Spleen (tissue), 11 donors: Measurements from ENCODE around the gene RNF225. TPM values are rescaled to one million over a fixed set of nuclear protein-coding genes. Genes with fewer than 3 reads are reported as not detected.

Experiments used
- DNase-seq: peaks from one replicate; pipeline ENCODE4 v3.0.0-alpha.2; 2020
- H3K27ac ChIP-seq, 8 donors: fragments of 200-600 bp; sonication (generic) in 7 of 8; 1 replicate in 4 of 8; 2 replicates in 4 of 8; pipeline versions ENCODE4 v1.5.0 to v1.8.0; 2016 to 2021; ENCODE audit warnings: inconsistent platforms in 4 of 8, mild to moderate bottlenecking in 4 of 8, moderate library complexity in 1 of 8
- H3K27me3 ChIP-seq, 7 donors: fragments of 200-600 bp; sonication (generic) in 6 of 7; replicated peaks in 1 of 7; 1 replicate in 4 of 7; 2 replicates in 3 of 7; pipeline versions ENCODE4 v1.5.0 to v1.8.0; 2016 to 2021; ENCODE audit warnings: inconsistent platforms in 3 of 7, mild to moderate bottlenecking in 1 of 7
- H3K36me3 ChIP-seq, 6 donors: fragments of 200-600 bp; sonication (generic) in 5 of 6; 1 replicate in 4 of 6; 2 replicates in 2 of 6; pipeline versions ENCODE4 v1.5.0 to v1.8.0; 2016 to 2021; ENCODE audit warnings: inconsistent platforms in 2 of 6
- H3K4me1 ChIP-seq, 6 donors: fragments of 200-600 bp; sonication (generic) in 5 of 6; 1 replicate in 3 of 6; 2 replicates in 3 of 6; pipeline versions ENCODE4 v1.5.0 to v1.8.0; 2016 to 2021; ENCODE audit warnings: inconsistent platforms in 3 of 6
- H3K4me3 ChIP-seq, 8 donors: fragments of 200-600 bp; sonication (generic) in 7 of 8; 1 replicate in 4 of 8; 2 replicates in 4 of 8; pipeline versions ENCODE4 v1.5.0 to v1.8.0; 2016 to 2021; ENCODE audit warnings: inconsistent platforms in 4 of 8, mild to moderate bottlenecking in 4 of 8, moderate library complexity in 2 of 8
- H3K9me3 ChIP-seq, 8 donors: fragments of 200-600 bp; sonication (generic) in 7 of 8; 1 replicate in 4 of 8; 2 replicates in 4 of 8; pipeline versions ENCODE4 v1.5.0 to v1.8.0; 2016 to 2021; ENCODE audit warnings: inconsistent platforms in 4 of 8
- CTCF ChIP-seq, 11 experiments: fragments of 200-600 bp in 7 of 11; fragments of 450-650 bp in 4 of 11; sonication (generic) in 4 of 11; IDR thresholded peaks in 8 of 11; conservative IDR thresholded peaks in 3 of 11; 1 replicate in 7 of 11; 2 replicates in 4 of 11; pipeline versions ENCODE4 v1.4.0 to v1.8.0; 2016 to 2021; ENCODE audit warnings: antibody characterized with exemption in 11 of 11, inconsistent platforms in 4 of 11, mild to moderate bottlenecking in 1 of 11
- POLR2A ChIP-seq, 3 donors: fragments of 450-650 bp; IDR thresholded peaks; one replicate each; pipeline ENCODE4 v1.5.1; 2017; ENCODE audit warnings: antibody characterized with exemption in 3 of 3, mild to moderate bottlenecking in 1 of 3
- POLR2AphosphoS5 ChIP-seq, 3 donors: sonication (generic); formaldehyde crosslinking; IDR thresholded peaks; one replicate each; pipeline ENCODE4 v1.5.1; 2017; ENCODE audit warnings: antibody characterized with exemption in 3 of 3
- WGBS, 5 donors: extraction: QIAGEN DNeasy Blood & Tissue Kit in 3 of 5; methylation state at CpG; one replicate each; pipeline versions ENCODE4 v1.1.5 to v1.1.7; 2013 to 2018; 5-methylcytosine and 5-hydroxymethylcytosine counted together
- intact Hi-C: fragments of 100-400 bp; cut with DNase I; formaldehyde crosslinking; loops from one replicate; pipeline ENCODE4 v1.15.0; 2023; ENCODE audit warnings: low total_unique reads
- polyA plus RNA-seq, 3 donors: library from polyadenylated mRNA; stranded (reverse); fragments of 200-250 nt; gene quantifications; one replicate each; pipeline ENCODE4 v1.2.1, GENCODE V29; 2013
- total RNA-seq, 7 donors: library from RNA; depleted of rRNA in 3 of 7; stranded (reverse); fragments of >200 nt in 3 of 7; fragmentation: NEBNext Ultra II Directional in 4 of 7; extraction: Animal tissue kit (Norgen Biotek cat#: 25700) in 4 of 7; gene quantifications; one replicate each; pipeline versions ENCODE4 v1.1.0 to v1.2.1, GENCODE V29; 2016 to 2021
- donor health status: healthy with polysubstance abuse.
- donor health status: DM: no; HTN: no; CAD: no; lungs with moderate emphysema.
- donor health status: DM: no; HTN: no; CAD: no.
- donor health status: Bipolar disorder and iron deficiency.
- donor health status: healthy.
- donor health status: DM: no; HTN: no; CAD: no.
- donor health status: DM: yes; HTN: yes; CAD: no.

The RNF225 gene
- total and polyA plus RNA-seq, 10 donors: not detected

- intact Hi-C loops: no loop called here
- 59 to 71% (median 69%) methylated on average over 4 to 7 of the region's 7 CpGs for WGBS, 5 donors
- Histone ChIP-seq H3K4me1 (peaks cover 7 to 41% (median 29%) of the 10 kb centered on the region in 6 donors), H3K27me3 (peaks cover 0 to 39% (median 18%) of the 10 kb centered on the region in 7 donors), H3K4me3 (no peak overlapping the region), H3K9me3 (no peaks in the 10 kb centered on the region), H3K27ac (no peak overlapping the region), H3K36me3 (peaks cover 3 to 30% (median 27%) of the 10 kb centered on the region in 6 donors)
- no peak for DNase-seq
- no peak for TF ChIP-seq POLR2A (IDR thresholded peaks at IDR 0.05)
- no peak for TF ChIP-seq CTCF (IDR thresholded peaks at IDR 0.05 in 8 of 11, conservative IDR thresholded peaks at IDR 0.05 in 3 of 11)
- TF ChIP-seq POLR2AphosphoS5 (IDR thresholded peaks at IDR 0.05): no peak
Observed at GRCh38 chr19:58397533-58398037, 2.1 kb downstream of the RNF225 start.

GRCh38 chr19:58398087-58398486, 2.6 kb downstream of the RNF225 start:
- Histone ChIP-seq H3K36me3 (peaks cover 3 to 25% (median 22%) of the 10 kb centered on the region in 6 donors), H3K27me3 (peaks cover 0 to 39% (median 18%) of the 10 kb centered on the region in 7 donors), H3K27ac (no peak overlapping the region), H3K4me3 (no peak overlapping the region), H3K4me1 (peaks cover 7 to 41% (median 29%) of the 10 kb centered on the region in 6 donors), H3K9me3 (no peaks in the 10 kb centered on the region)
- intact Hi-C loops: no loop called here
- WGBS, 5 donors: 79 to 88% (median 85%) methylated on average over 4 of the region's 4 CpGs
- no peak for DNase-seq
- TF ChIP-seq POLR2AphosphoS5 (IDR thresholded peaks at IDR 0.05) (no peak), CTCF (IDR thresholded peaks at IDR 0.05 in 8 of 11, conservative IDR thresholded peaks at IDR 0.05 in 3 of 11) (no peak), POLR2A (IDR thresholded peaks at IDR 0.05) (no peak)

GRCh38 chr19:58398545-58398944, 3.1 kb downstream of the RNF225 start:
- no peak for DNase-seq
- WGBS, 5 donors: 93 to 98% (median 95%) methylated on average over 5 to 6 of the region's 6 CpGs
- intact Hi-C loops: no loop called here

More at GRCh38 chr19:58398545-58398944, 3.1 kb downstream of the RNF225 start:
- peaks cover 0 to 39% (median 18%) of the 10 kb centered on the region in 7 donors for H3K27me3 ChIP-seq
- H3K27ac ChIP-seq: no peak overlapping the region
- peaks cover 0 to 20% (median 18%) of the 10 kb centered on the region in 6 donors for H3K36me3 ChIP-seq
- peaks cover 7 to 41% (median 29%) of the 10 kb centered on the region in 6 donors for H3K4me1 ChIP-seq
- H3K4me3 ChIP-seq: no peak overlapping the region
- H3K9me3 ChIP-seq: no peaks in the 10 kb centered on the region
- TF ChIP-seq CTCF (IDR thresholded peaks at IDR 0.05 in 8 of 11, conservative IDR thresholded peaks at IDR 0.05 in 3 of 11): no peak
- no peak for TF ChIP-seq POLR2A (IDR thresholded peaks at IDR 0.05)
- TF ChIP-seq POLR2AphosphoS5 (IDR thresholded peaks at IDR 0.05): no peak
